GM18508 (cell line): Measurements from ENCODE around the gene MT3.
"Not testable (repeated sequence)": the region's sequence is repeated elsewhere in the genome, so short reads cannot be mapped to it uniquely, and the experiment has no call there.

Experiments
- ATAC-seq: cut with Tn5 transposase; IDR thresholded peaks from one replicate; pipeline ENCODE4 v1.9.1; 2021; ENCODE audit warnings: moderate number of reproducible peaks; ENCODE audit not compliant: insufficient read depth, unreplicated experiment

Gene MT3

DNA sequence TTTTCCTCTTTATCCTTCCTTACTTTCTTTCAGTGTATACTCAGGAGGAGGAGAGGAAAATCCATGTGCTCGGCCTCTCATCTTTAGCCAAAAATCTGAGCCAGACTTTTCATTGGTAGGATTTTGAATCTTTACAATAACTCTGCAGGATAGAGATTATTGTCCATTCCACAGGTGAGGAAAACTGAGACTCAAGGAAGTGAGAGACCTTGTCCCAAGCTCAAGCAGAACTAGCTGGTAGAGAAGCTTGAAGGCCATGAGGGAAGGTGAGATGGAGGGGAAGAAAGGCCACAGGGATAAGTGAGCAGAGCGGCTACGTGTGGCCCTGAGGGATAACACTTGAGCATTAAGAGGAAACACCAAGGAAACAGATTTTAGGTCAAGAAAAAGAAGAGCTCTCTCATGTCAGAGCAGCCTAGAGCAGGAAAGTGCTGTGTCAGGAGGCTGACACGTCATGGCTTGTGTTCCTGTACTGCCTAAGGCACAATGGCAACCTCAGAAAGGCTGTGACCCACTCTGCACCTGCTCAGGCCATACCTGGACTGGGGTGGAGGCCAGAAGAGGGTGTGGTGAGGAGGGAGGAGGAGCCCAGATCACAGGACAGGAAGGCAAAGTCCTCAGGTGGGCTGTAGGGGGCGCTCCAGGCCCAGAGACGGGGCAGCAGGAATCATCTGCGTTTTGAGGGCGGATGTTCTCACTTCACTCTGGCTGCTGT, 12.6 kb upstream of the MT3 start:
- no peak for ATAC-seq

DNA sequence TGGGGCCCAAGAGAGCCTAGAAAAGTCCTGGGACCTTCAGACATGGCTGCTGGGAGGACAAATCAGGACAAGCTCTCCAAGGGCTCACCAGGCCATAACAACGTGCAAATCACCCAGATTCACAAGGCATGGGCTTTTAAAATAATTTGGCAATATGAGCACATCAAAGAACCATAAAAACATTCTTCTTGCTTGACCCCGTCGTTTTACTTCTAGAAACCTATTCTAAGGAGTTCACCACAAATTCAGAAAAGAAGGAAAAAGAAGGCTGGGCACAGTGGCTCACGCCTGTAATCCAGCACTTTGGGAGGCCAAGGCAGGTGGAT, 12.1 kb upstream of the MT3 start:
- ATAC-seq = no peak

- no peak for ATAC-seq
Observed at GRCh38 chr16:56580391-56581048, 8.8 kb upstream of the MT3 start.

- not testable (repeated sequence) for ATAC-seq
Observed at GRCh38 chr16:56582911-56583310, 6.4 kb upstream of the MT3 start.

DNA sequence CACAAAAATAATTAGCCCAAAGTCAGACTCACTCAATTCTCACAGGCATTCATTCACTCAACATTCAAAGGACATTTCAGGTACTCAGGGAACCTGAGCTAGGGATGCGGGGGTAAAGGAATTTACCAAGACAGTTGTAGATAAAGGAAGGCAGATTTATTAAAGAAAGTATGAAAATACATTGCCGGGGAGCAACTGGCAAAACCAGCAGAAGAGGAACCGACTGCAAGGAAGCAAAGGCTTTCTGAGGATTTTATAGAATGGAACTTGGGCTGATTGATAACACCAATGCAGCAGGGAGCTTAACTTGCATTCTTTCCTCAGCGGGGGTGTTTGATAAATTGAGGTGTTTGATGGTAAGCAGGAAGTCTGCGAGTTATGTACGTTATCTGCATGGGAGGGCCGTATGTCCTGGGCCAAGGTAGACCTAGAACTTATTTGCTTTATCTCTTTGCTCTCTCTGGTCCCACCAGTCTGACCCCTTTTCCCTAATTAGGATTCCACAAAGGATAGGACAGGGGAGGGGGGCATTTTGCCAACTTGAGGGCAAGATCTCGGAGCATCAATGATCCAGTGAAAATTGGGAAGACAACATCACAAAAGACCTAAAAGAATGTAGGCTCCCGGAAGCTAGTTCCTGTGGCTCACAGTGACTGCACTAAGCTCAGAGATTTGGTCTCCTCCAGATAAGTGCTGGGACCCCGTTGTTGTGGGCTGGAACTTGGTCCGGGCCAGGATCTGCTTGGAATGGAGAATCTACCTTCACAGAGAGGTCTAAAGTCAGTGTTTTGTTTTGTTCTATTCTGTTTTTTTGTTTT, 5.8 kb upstream of the MT3 start:
- no peak for ATAC-seq

- no peak for ATAC-seq
Observed at GRCh38 chr16:56584276-56584675, 5.1 kb upstream of the MT3 start.

GRCh38 chr16:56588781-56589140, 567 bp upstream of the MT3 start:
- no peak for ATAC-seq

DNA sequence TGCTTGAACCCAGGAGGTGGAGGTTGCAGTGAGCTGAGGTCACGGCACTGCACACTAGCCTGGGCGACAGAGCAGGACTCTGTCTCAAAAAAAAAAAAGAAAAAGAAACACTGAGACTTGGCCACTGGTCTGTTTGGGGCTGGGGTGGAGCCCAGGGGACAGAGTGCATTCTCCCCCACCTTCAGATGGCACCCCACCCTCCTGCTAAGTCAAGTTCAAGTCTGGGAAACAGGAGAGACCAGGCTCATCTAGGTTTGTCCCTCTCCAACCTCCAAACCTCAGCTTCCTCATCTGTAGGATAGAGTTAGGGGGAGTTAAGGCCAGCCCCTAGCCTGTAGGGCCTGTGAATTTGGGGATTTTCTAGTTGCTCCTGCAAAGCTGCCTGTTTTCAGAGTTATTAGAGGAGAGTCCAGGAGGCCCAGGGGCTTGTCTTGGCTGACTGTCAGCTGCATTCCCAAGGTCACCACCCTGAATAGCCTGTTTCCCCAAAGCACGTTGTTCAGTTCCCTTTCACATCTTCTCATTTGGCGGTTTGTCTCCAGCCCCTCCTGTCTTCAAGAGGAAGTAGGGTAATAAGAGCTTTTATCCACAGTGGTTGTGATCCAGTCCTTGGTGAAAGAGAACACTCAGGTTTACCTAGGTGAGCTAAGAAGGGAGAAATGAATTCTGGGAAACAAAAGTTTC, 2.2 kb downstream of the MT3 start:
- ATAC-seq = no peak

GRCh38 chr16:56593573-56594291, 4.4 kb downstream of the MT3 start:
- no peak for ATAC-seq

DNA sequence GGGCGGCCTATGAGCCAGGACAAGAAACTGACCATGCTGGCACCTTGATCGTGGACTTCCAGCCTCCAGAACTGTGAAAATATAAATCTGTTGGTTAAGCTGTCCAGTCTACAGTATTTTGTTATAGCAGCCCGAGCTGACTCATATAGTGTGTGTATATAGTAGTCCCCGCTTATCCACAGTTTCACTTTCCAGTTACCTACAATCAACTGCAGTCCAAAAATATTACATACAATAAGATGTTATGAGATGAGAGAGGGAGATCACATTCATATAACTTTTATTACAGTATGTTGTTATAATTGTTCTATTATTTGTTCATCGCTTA, 4.9 kb downstream of the MT3 start:
- no peak for ATAC-seq

- no peak for ATAC-seq
Observed at GRCh38 chr16:56600398-56600999, 11.2 kb downstream of the MT3 start.

DNA sequence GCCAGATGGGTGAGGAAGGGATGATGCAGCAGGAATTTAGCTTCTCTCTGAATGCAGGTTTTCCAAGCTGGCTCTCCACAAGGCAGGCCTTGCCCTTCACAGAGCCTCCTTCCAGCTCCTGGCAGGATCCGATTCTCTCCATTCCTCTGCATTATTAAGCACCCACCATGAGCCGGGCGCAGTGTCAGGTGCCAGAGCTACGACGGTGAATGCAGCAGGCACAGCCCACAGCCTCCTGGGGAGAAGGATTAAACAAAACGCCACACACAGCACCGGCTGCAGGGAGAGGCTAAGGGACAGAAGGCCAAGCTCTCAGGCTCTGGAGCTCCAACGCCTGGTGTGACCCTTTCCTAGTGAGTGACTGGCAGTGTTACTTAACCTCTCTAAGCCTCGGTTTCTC, 12.0 kb downstream of the MT3 start:
- ATAC-seq = no peak

DNA sequence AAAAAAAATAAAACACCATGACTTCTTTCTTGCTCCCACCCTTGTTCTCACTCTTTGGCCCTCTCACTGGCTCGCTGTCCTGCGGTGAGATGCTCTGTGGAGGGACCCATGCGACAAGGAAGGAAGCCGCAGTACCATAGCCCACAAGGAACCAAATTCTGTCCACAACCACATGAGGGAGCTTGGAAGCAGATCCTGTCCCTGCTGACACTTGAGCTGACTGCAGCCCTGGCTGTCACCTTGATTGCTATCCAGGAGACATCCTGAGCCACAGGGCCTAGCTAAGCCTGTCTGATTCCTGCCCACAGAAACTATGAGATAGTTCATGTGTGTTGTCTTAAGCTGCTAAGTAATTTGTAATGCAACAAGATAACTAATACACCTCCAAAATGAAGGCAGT, 14.3 kb downstream of the MT3 start:
- ATAC-seq = no peak

DNA sequence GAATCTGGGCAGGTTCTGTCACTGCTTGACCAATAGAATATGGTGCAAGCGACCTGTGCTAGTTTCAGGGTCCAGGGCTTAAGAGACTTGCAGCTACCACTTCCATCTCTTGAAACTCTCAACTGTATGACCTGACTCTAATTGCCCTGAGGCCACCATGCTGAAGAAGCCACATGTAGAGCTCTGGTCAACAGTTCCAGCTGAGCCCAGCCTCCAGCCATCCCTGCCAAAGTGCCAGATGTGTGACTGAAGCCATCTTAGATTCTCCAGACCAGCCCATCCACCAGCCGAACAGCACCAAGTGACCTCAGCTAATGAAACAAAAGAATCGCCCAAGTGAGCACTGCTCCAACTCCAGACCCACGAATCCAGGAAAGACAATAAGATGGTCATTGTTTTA, 15.6 kb downstream of the MT3 start:
- ATAC-seq = no peak

- ATAC-seq = no peak
Observed at GRCh38 chr16:56605475-56605874, 16.1 kb downstream of the MT3 start.

DNA sequence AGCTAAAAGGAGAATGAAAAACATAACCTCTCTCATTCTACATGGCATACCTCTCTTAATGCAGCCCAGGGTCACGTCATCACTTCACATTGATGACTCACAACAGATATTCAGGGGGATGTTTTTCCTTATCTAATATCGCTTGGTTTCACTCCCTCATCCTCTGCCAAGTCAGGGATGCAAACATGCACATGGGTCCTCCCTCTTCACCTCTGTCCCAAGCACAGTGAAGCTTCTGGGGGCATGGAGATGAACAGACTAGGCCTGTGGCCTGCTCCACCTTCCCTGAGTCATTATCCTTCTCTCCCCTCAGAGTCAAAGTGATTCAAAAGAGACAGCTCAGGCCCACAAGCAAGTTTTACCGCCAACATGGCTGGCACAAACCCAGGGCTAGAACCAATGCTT, 16.7 kb downstream of the MT3 start:
- ATAC-seq = no peak

GRCh38 chr16:56606476-56607108, 17.3 kb downstream of the MT3 start:
- no peak for ATAC-seq

GRCh38 chr16:56607109-56607618, 17.8 kb downstream of the MT3 start:
- no peak for ATAC-seq

DNA sequence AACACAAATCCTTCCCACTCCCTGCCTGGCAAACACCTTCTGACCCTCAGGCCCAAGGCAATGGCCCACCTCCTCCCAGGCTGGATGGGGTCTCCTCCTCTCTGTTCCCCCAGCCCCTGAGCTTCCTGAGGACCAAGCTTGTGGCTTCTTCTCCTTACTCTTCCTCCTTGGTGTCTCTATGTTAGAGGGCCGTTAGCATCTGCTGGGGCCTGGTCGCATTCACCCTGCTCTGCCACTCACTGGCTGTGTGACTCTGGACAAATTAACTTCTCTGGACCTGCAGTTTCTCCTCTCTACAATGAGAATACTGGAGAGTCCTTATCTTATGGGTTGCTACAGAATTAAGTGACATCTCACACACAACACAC, 18.3 kb downstream of the MT3 start:
- ATAC-seq = no peak
